ENCODE measurements around the gene IMMP2L. TPM values are rescaled to one million over a fixed set of nuclear protein-coding genes. Genes with fewer than 3 reads are reported as not detected.

Gene IMMP2L
- total RNA-seq, 1 experiment from 2014 or later, result 13.6 TPM

- TF ChIP-seq ZNF281 (CRISPR knock-in tag; IDR thresholded peaks at IDR 0.05), result no peak
These were observed 916.7 kb downstream of the IMMP2L start (continued) for GRCh38 chr7:110645616-110646015.

GRCh38 chr7:110645060-110645459 lies 917.2 kb downstream of the IMMP2L start:
- H3K4me3 Mint-ChIP-seq, result no peak overlapping the region
- ChIA-PET CTCF (no interaction called here), POLR2A (no interaction called here)
- no peaks in the 10 kb centered on the region for H3K36me3 Mint-ChIP-seq
- no peak for TF ChIP-seq HMGA2 (CRISPR knock-in tag; IDR thresholded peaks at IDR 0.05)
- TF ChIP-seq SMAD4 (CRISPR knock-in tag; IDR thresholded peaks at IDR 0.05), result no peak
- no peak for TF ChIP-seq IRF1 (CRISPR knock-in tag; IDR thresholded peaks at IDR 0.05)
- no peak for TF ChIP-seq TCF7 (CRISPR knock-in tag; IDR thresholded peaks at IDR 0.05; ENCODE audit: low read depth)
- DNase-seq (ENCODE audit: low spot score) (no peak), ATAC-seq (no peak)
- no peaks in the 10 kb centered on the region for H3K9me3 Mint-ChIP-seq
- H3K27me3 Mint-ChIP-seq (ENCODE audit: low read depth), result no peaks in the 10 kb centered on the region
- peaks cover 12% of the 10 kb centered on the region for H3K4me1 Mint-ChIP-seq
- H3K27ac Mint-ChIP-seq, result no peak overlapping the region

GRCh38 chr7:110637252-110637651 lies 925.0 kb downstream of the IMMP2L start:
- DNase-seq (ENCODE audit: low spot score) (no peak), ATAC-seq (no peak)
- CTCF ChIA-PET, result no interaction called here
- peaks cover 9% of the 10 kb centered on the region for H3K9me3 Mint-ChIP-seq
- H3K4me1 Mint-ChIP-seq, result peaks cover 25% of the 10 kb centered on the region
- H3K36me3 Mint-ChIP-seq, result no peaks in the 10 kb centered on the region
- H3K4me3 Mint-ChIP-seq, result no peak overlapping the region
- POLR2A ChIA-PET, result no interaction called here
- TF ChIP-seq ZBTB21 (CRISPR knock-in tag; IDR thresholded peaks at IDR 0.05; ENCODE audit: borderline replicate concordance) (no peak), USF2 (CRISPR knock-in tag; IDR thresholded peaks at IDR 0.05) (no peak), NR2C2 (CRISPR knock-in tag; IDR thresholded peaks at IDR 0.05) (no peak), ZNF121 (CRISPR knock-in tag; IDR thresholded peaks at IDR 0.05) (no peak), SOX15 (CRISPR knock-in tag; IDR thresholded peaks at IDR 0.05) (no peak), E2F4 (CRISPR knock-in tag; IDR thresholded peaks at IDR 0.05; ENCODE audit: borderline replicate concordance, low read depth) (no peak), TP53 (CRISPR knock-in tag; IDR thresholded peaks at IDR 0.05) (no peak), ZNF138 (CRISPR knock-in tag; conservative IDR thresholded peaks at IDR 0.05) (no peak), ZBTB43 (CRISPR knock-in tag; IDR thresholded peaks at IDR 0.05) (no peak), GTF2I (CRISPR knock-in tag; conservative IDR thresholded peaks at IDR 0.05) (no peak), FOXP4 (CRISPR knock-in tag; IDR thresholded peaks at IDR 0.05) (no peak), HMGXB4 (CRISPR knock-in tag; IDR thresholded peaks at IDR 0.05) (no peak), ATF1 (CRISPR knock-in tag; IDR thresholded peaks at IDR 0.05) (no peak), SP1 (CRISPR knock-in tag; conservative IDR thresholded peaks at IDR 0.05) (no peak)
- no peaks in the 10 kb centered on the region for H3K27me3 Mint-ChIP-seq (ENCODE audit: low read depth)
- no peak overlapping the region for H3K27ac Mint-ChIP-seq

All from WTC11 (cell line).